ENCODE results near the gene SSC4D. TPM values are rescaled to one million over a fixed set of nuclear protein-coding genes. Genes with fewer than 3 reads are reported as not detected.

Gene SSC4D
- total RNA-seq, 1 donor from 2014 or later = not detected

GRCh38 chr7:76383089-76383944 lies 26.2 kb downstream of the SSC4D start:
- peaks cover 21% of the 10 kb centered on the region for H3K4me1 ChIP-seq
- no peaks in the 10 kb centered on the region for H3K9me3 ChIP-seq
- no peaks in the 10 kb centered on the region for H3K27me3 ChIP-seq
- intact Hi-C loops (cut with DNase I) = no loop called here
- TF ChIP-seq POLR2AphosphoS5 (IDR thresholded peaks at IDR 0.05; ENCODE audit: insufficient read depth in 1 of 2, low read depth in 1 of 2) (no peak), CTCF (IDR thresholded peaks at IDR 0.05) (no peak), POLR2A (IDR thresholded peaks at IDR 0.05) (no peak)
- no peaks in the 10 kb centered on the region for H3K36me3 ChIP-seq
- H3K4me3 ChIP-seq = no peak overlapping the region
- no peak for DNase-seq (ENCODE audit: extremely low spot score in 2 of 2)
- H3K27ac ChIP-seq = no peak overlapping the region

GRCh38 chr7:76381814-76382213 lies 27.7 kb downstream of the SSC4D start:
- TF ChIP-seq CTCF (IDR thresholded peaks at IDR 0.05) (no peak), POLR2AphosphoS5 (IDR thresholded peaks at IDR 0.05; ENCODE audit: insufficient read depth in 1 of 2, low read depth in 1 of 2) (no peak), POLR2A (IDR thresholded peaks at IDR 0.05) (no peak)
- DNase-seq (ENCODE audit: extremely low spot score in 2 of 2) = no peak
- Histone ChIP-seq H3K9me3 (no peaks in the 10 kb centered on the region), H3K27me3 (no peaks in the 10 kb centered on the region), H3K27ac (no peak overlapping the region), H3K36me3 (no peaks in the 10 kb centered on the region), H3K4me1 (peaks cover 21% of the 10 kb centered on the region), H3K4me3 (no peak overlapping the region)
- intact Hi-C loops (cut with DNase I) = no loop called here

GRCh38 chr7:76380623-76380966 lies 28.9 kb downstream of the SSC4D start:
- Histone ChIP-seq H3K4me3 (peak overlapping the region; percentile 36 to 48), H3K27ac (peak overlapping the region; percentile 94), H3K27me3 (no peaks in the 10 kb centered on the region), H3K36me3 (no peaks in the 10 kb centered on the region), H3K9me3 (no peaks in the 10 kb centered on the region), H3K4me1 (peaks cover 21% of the 10 kb centered on the region)
- DNase-seq (ENCODE audit: extremely low spot score in 2 of 2) = no peak
- intact Hi-C loops (cut with DNase I) = no loop called here
- TF ChIP-seq CTCF (IDR thresholded peaks at IDR 0.05) (no peak), POLR2A (IDR thresholded peaks at IDR 0.05) (no peak), POLR2AphosphoS5 (IDR thresholded peaks at IDR 0.05; ENCODE audit: insufficient read depth in 1 of 2, low read depth in 1 of 2) (no peak)

GRCh38 chr7:76377186-76377918 lies 32.1 kb downstream of the SSC4D start:
- intact Hi-C loops (cut with DNase I) = no loop called here

More at GRCh38 chr7:76377186-76377918, 32.1 kb downstream of the SSC4D start:
- peaks cover 30% of the 10 kb centered on the region for H3K4me1 ChIP-seq
- no peaks in the 10 kb centered on the region for H3K27me3 ChIP-seq
- no peaks in the 10 kb centered on the region for H3K36me3 ChIP-seq
- TF ChIP-seq CTCF (IDR thresholded peaks at IDR 0.05) (no peak), POLR2A (IDR thresholded peaks at IDR 0.05) (no peak), POLR2AphosphoS5 (IDR thresholded peaks at IDR 0.05; ENCODE audit: insufficient read depth in 1 of 2, low read depth in 1 of 2) (no peak)
- no peak overlapping the region for H3K27ac ChIP-seq
- H3K9me3 ChIP-seq = no peaks in the 10 kb centered on the region
- no peak overlapping the region for H3K4me3 ChIP-seq
- no peak for DNase-seq (ENCODE audit: extremely low spot score in 2 of 2)

Measured in vagina (tissue), 2 donors.